ENCODE measurements around the gene S1PR3. TPM values are rescaled to one million over a fixed set of nuclear protein-coding genes. Genes with fewer than 3 reads are reported as not detected.

Gene S1PR3
- total and polyA plus RNA-seq, 12 donors: 10.0 to 108 (median 61.6) TPM

GRCh38 chr9:89006996-89007967 is 16.0 kb downstream of the S1PR3 start:
- intact Hi-C loops (cut with DNase I): no loop called here
- no peak overlapping the region for H3K27ac ChIP-seq
- no peaks in the 10 kb centered on the region for H3K9me3 ChIP-seq (replicated peaks in 1 of 3)
- H3K27me3 ChIP-seq: no peaks in the 10 kb centered on the region
- H3K36me3 ChIP-seq (replicated peaks in 1 of 2): no peaks in the 10 kb centered on the region
- peaks cover 0 to 7% of the 10 kb centered on the region in 2 donors for H3K4me1 ChIP-seq (replicated peaks in 1 of 2)
- DNase-seq: peak in 1 of 7 donors; percentile 14
- WGBS, 4 donors: 72 to 87% (median 80%) methylated on average over 9 of the region's 9 CpGs
- no peak for TF ChIP-seq CTCF (IDR thresholded peaks at IDR 0.05)
- TF ChIP-seq POLR2A (IDR thresholded peaks at IDR 0.05): no peak
- H3K4me3 ChIP-seq: no peak overlapping the region

- H3K36me3 ChIP-seq (replicated peaks in 1 of 2): no peaks in the 10 kb centered on the region
- no peaks in the 10 kb centered on the region for H3K9me3 ChIP-seq (replicated peaks in 1 of 3)
- TF ChIP-seq POLR2A (IDR thresholded peaks at IDR 0.05) (no peak), CTCF (IDR thresholded peaks at IDR 0.05) (no peak)
- peaks cover 0 to 7% of the 10 kb centered on the region in 2 donors for H3K4me1 ChIP-seq (replicated peaks in 1 of 2)
- peak in 1 of 7 donors; percentile 14 for DNase-seq
- no peak overlapping the region for H3K4me3 ChIP-seq
- 82 to 87% (median 85%) methylated on average over 5 to 9 of the region's 9 CpGs for WGBS, 4 donors
- intact Hi-C loops (cut with DNase I): no loop called here
- no peak overlapping the region for H3K27ac ChIP-seq
- no peaks in the 10 kb centered on the region for H3K27me3 ChIP-seq
Measured at GRCh38 chr9:89008055-89008743, 16.9 kb downstream of the S1PR3 start.

GRCh38 chr9:89008744-89009545 is 17.7 kb downstream of the S1PR3 start:
- Histone ChIP-seq H3K27ac (no peak overlapping the region), H3K4me1 (replicated peaks in 1 of 2) (peaks cover 0 to 7% of the 10 kb centered on the region in 2 donors), H3K27me3 (no peaks in the 10 kb centered on the region), H3K36me3 (replicated peaks in 1 of 2) (no peaks in the 10 kb centered on the region), H3K9me3 (replicated peaks in 1 of 3) (no peaks in the 10 kb centered on the region), H3K4me3 (no peak overlapping the region)
- intact Hi-C loops (cut with DNase I): no loop called here
- peak in 1 of 6 experiments; percentile 15 for TF ChIP-seq CTCF (IDR thresholded peaks at IDR 0.05)
- no peak for TF ChIP-seq POLR2A (IDR thresholded peaks at IDR 0.05)
- DNase-seq: peak in 1 of 7 donors; percentile 13
- 76 to 94% (median 83%) methylated on average over 12 of the region's 12 CpGs for WGBS, 4 donors

- DNase-seq: no peak
- no peaks in the 10 kb centered on the region for H3K36me3 ChIP-seq (replicated peaks in 1 of 2)
- H3K4me1 ChIP-seq (replicated peaks in 1 of 2): peaks cover 0 to 7% of the 10 kb centered on the region in 2 donors
- H3K27me3 ChIP-seq: no peaks in the 10 kb centered on the region
- WGBS, 4 donors: 91 to 99% (median 93%) methylated on average over 9 of the region's 9 CpGs
- no peak for TF ChIP-seq CTCF (IDR thresholded peaks at IDR 0.05)
- no peak for TF ChIP-seq POLR2A (IDR thresholded peaks at IDR 0.05)
- intact Hi-C loops (cut with DNase I): no loop called here
- H3K4me3 ChIP-seq: no peak overlapping the region
- no peaks in the 10 kb centered on the region for H3K9me3 ChIP-seq (replicated peaks in 1 of 3)
- no peak overlapping the region for H3K27ac ChIP-seq
Measured at GRCh38 chr9:89009546-89009840, 18.2 kb downstream of the S1PR3 start.
